T-helper 9 cell (primary cell): ENCODE results near the gene MTERF4.

Source experiments
- DNase-seq: peaks from one replicate; pipeline ENCODE4 v3.0.0-alpha.2; 2020

Gene MTERF4

DNA sequence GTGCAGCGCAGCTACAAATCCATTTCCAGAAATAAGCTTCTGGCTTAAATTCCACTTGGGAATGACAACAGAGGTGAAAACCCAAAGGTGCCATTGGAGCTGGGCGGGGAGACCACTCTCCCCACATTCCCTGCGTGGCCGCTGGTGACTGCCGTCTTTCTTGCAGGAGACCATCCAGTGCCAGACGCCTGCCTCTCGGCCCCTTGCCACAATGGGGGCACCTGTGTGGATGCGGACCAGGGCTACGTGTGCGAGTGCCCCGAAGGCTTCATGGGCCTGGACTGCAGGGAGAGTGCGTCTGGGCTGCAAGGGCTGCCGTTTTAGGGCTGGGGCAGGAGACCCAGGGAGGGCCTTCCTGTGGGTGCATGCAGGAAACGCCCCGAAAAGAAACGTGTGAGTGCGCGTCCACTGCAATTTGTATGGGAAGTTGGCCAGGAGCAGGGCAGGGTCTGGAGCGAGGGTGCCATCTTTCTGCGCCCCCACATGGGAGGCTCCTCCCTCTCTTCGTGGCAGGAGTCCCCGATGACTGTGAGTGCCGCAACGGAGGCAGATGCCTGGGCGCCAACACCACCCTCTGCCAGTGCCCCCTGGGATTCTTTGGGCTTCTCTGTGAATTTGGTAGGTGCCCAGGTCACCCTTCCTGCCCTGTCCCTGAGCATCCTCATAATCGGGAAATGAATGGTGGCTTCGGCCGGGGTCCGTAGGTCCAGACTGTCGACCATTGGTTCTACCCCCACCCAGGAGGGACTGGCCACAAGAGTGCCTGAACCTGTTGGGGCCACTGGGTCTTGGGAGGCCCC is 53.7 kb downstream of the MTERF4 start:
- no peak for DNase-seq

DNA sequence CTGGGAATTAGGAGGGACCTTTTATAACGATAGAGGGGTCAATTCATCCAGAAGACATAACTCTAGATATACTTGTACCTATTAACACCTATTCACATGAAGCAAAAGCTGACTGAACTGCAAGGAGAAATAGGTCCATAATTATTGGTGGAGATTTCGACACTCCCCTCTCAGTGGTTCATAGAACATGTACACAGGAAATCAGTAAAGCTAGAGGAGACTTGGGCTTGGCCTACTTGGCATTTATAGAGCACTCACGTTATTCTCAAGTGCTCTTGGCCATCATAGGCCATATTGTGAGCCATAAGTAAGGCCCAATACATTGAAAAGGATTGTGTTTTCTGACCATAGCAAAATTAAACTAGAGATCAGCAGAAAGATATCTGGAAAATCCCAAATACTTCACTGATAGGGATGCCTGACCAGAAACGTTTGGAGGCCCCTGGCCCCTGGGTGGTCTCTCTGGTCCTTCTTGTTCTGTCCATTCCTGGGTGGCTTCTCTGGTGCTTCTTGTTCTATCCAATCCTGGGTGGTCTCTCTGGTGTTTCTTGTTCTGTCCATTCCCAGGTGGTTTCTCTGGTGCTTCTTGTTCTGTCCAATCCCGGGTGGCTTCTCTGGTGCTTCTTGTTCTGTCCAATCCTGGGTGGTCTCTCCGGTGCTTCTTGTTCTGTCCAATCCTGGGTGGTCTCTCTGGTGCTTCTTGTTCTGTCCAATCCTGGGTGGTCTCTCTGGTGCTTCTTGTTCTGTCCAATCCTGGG is 54.7 kb downstream of the MTERF4 start:
- DNase-seq, result no peak
